HG03521 (cell line): ENCODE measurements around the gene KCNK2.
"Not testable (repeated sequence)": the region's sequence is repeated elsewhere in the genome, so short reads cannot be mapped to it uniquely, and the experiment has no call there.

Experiments
- ATAC-seq: cut with Tn5 transposase; IDR thresholded peaks from one replicate; pipeline ENCODE4 v1.9.1; 2021; ENCODE audit warnings: mild to moderate bottlenecking, moderate library complexity; ENCODE audit not compliant: unreplicated experiment

Gene KCNK2

DNA sequence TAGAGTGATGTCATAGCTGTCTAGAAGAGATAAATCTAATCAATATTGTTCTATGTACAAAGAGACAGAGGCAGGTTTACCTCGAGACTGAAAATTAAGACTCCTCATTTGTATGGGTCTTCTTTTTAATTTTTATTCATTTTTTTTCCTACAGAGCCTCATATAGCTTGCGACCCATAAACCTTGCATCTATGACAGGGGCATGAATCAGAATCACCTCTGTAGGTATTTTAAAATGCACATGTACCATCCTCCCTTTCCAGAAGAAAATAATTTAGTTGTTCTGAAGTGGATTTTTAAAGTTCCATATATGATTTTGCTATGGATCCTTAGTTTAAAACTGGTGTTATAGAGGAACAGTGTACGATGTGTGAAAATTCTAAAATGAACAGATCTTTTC, 64.5 kb downstream of the KCNK2 start:
- ATAC-seq, result no peak

DNA sequence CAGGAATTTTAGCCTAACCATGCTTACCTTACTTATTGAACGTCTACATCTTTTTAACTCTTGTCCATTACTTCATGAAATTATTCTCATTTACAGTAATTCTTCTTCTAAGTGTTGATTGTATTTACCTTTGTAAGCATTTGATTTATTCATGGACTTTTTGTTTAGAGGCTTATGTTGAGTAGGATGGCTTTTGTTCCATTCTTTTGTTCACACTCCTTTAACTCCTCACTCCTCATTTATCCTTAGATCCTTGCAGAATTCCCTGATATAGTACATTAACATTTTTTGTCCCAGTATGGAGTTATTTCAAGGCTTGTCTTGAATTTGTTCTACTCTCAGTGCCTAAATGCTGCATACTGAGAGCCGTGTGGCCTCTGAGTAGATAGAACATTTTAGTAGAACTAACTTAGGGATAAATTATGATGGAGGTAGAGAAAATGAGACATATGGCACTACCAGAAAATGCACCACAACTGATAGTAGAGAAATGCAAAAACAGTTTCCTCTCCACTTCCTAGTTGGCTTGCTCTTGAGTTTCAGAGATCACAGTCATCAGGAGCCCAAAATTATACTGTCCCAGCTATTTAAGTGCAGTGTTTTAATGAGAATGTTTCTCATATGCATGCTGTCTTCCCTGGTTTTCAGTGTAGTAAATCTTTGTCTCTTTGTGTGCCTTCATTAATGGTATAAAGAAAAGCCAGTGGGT, 69.5 kb downstream of the KCNK2 start:
- no peak for ATAC-seq

DNA sequence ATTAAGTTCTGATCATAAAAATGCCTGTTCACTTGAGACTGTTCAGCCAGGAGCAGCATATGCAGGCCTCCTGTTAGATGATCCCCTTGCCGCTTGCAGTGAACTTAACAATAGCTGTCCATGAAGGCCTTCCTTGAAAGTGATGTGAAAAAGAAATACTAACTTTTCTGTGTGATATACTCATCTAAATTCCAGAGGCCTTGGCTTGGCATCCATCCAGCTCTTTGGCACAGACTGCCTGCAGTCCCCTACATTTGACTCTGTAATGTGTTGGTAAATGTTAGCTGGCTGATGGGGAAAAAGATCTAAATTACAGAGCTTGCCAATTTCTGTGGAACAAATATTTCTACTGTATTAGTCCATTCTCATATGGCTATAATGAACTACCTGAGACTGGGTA, 73.7 kb downstream of the KCNK2 start:
- no peak for ATAC-seq

DNA sequence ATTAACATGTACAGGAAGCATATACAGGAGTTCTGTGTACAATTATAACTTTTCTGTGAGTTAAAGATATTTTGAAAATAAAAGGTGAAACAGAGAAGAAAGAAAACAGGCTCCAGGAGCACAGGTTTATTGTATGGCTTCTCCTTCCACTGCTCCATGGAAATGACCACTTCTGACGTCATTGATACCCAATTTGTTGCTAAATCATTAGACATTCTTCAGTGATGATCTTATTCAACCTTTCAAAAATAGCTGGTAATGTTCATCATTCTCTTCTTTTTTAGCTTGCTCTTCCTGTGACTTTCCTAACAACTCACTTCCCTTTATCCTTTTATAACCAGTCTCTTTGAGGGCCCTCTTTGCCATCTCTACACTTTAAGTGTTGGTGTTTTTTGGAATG, 77.8 kb downstream of the KCNK2 start:
- no peak for ATAC-seq

DNA sequence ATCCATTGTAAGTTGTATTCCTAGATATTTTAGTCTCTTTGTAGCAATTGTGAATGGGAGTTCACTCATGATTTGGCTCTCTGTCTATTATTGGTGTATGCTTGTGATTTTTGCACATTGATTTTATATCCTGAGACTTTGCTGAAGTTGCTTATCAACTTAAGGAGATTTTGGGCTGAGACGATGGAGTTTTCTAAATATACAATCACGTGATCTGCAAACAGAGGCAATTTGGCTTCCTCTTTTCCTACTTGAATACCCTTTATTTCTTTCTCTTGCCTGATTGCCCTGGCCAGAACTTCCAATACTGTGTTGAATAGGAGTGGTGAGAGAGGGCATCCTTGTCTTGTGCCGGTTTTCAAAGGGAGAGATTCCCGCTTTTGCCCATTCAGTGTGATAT, 80.6 kb downstream of the KCNK2 start:
- ATAC-seq, result not testable (repeated sequence)

DNA sequence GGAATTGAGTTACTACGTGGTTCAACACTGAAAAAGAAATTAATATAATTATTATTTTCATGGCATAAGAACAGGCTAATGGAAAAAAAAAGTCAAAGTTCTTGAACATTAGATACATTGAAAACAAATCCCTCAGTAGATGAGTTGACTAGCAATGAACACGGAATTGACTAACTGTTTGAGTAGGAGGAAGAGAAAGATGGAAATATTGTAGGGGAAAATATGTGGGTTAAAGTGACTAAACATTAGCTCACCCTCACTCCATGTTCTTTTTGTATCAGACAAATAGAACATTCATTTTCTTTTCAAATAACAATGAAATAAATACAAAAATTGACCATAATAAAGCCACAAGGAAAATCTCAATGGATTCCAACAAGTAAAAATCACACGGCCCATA, 84.3 kb downstream of the KCNK2 start:
- ATAC-seq, result no peak

DNA sequence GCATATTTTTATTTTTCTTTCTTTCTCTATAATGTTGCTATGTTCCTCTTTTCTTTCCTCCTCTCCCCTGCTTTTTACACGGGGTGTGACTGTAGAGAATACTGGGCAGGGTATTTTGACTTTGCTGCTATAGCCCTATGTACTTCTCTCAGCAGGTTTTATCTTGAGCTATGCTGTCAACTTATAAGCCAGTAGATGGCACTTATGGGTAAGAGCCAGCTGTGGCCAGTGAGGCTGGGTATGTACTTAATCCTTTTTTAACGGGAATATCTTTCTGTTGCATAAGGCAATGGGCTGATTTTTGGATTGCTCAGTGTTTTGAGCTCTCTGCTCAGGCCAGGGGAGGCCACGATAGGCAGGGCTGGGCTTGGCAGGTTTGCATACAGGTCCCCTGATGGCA, 99.0 kb downstream of the KCNK2 start:
- no peak for ATAC-seq

DNA sequence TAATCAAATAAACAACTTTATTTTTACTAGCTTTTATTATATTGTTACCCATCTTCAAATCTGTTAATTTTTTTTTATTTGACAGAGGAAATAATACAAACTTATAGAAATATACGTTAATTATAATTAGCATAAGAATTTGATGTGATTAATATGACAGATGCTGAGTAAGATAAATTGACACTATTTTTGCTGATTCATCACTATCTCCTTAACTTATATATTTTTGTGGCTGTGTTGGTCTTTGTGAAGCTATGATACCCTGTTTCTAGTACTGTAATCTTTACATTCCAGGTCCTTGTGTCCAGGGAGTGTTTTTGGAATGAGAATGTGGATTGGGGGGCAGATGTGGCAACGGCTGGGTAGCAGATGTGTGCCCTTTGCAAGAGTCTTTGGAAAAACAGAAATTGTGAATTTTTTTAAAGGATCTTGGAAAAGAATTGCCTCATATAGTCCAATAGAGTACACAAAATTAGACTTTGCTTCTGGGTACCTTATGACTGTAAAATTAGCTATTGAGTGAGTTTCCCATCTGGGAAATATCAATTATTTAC, 102.6 kb downstream of the KCNK2 start:
- ATAC-seq, result no peak

DNA sequence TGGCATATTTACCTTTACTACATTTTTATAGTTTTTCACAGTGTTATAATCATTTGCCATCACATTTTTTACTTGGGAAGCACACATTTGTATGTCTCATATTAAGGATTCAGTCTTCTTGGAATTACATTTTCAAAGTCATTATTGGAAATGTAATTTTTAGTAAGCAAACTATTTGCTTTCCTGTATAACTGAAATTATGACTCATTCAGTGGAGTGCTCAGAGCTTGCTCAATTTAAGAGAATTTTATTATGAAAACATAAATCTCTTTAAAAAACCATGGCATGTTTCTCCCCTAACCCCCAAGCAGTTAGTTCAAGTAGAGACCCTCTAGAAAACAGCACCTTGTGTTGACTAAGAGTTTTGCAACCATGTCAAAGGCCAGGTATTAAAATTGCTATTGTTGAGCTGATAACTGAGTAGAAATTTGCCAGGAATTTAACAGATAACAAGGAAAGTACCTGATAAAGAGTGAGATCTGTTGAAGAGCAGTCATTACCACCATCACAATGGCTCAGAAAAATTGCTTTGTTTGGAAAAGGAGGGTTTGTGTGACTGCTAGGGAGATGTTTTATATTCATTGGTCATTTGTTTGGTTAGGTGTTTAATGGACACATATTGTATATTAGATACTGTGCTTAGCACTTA, 105.9 kb downstream of the KCNK2 start:
- ATAC-seq, result no peak

DNA sequence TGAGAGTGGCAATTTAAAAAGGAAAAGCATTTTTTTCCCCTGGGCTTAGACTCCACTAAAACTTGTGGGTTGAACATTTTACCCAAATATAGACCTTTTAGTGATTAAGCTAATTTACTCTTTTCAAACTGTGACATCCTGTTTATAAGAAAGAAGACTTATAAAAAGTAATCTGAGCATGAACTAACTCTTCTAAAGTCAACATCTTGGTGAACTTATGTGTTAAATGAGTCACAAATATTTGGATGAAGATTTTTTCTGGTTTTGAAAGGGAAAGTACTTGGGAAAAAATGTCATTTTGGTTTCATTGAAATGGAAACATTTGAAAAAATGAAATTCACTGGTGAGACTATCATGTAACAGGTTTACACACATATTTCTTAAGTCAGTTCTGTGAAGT, 109.8 kb downstream of the KCNK2 start:
- no peak for ATAC-seq

DNA sequence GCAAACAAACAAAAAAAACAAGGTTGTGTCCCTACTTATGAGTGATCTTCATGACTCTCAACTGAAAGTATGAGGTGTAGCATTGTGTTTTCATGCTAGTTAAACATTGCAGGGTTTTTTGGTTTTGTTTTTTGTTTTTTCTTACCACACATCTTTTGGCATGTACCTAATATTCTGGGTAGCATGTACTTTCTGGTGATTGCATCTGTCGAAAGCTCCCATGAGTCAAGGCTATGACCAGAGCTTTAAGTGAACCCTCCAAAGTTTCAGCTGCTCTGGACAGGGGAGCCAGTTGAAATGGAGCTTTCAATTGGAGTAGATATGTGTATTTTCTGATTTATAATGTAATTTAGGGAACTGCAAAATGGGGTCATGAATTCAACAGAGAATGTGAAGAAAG, 115.5 kb downstream of the KCNK2 start:
- no peak for ATAC-seq

DNA sequence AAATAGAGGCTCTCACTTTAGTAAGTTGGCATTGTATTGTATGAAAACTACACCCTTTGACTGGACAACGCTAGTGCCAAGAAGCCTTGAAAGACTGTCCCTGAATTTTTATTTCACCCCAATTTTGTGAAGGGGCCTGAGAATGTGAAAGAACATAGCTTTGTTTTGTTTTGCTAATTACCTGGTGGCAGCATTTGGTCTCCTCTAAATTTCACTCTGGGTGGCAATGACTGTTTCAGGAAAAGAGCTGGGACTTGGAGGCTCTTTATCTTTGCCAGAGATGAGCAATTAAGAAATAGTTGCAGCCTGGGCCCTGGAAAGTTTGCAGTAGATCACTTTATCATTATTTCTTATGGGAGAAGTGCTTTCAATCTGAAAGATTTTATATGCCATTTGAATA, 117.6 kb downstream of the KCNK2 start:
- ATAC-seq, result no peak

DNA sequence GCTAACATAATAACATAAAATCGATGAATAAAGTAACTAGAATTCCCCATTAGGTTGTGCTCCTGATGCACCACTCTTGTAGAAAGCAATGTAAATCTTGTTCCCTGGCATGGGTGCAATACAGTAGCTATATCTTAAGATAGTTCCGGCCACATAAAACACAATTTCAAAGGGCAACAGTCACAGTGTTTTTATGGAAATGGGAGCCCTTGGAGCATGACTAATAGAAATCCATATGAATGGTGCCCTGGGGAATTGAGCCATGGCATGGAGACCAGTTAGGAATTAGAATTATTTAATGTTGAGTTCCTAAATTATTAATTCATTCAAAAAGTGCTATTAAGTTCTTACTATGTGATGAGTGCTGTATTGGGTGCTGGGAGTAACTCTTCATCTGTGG, 118.7 kb downstream of the KCNK2 start:
- ATAC-seq, result no peak

DNA sequence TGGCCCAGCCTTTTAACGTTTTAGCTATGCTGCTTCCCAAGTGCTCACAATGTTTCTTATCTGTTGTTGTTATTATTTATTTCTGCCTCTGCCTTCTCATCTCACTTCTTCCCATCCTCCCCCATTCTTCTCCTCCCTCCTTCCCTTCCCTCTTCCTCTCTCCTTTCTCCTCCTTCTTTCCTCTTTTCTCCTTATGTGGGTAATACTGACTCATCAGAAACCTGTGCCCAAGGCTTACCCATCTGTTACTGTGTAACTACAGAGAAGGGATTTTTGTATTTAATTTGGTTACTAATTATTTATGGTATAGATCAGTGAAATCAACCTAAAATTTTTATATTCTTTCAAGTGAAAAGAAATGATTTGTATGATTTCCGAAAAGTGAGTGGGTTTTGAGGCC, 120.3 kb downstream of the KCNK2 start:
- ATAC-seq, result no peak

DNA sequence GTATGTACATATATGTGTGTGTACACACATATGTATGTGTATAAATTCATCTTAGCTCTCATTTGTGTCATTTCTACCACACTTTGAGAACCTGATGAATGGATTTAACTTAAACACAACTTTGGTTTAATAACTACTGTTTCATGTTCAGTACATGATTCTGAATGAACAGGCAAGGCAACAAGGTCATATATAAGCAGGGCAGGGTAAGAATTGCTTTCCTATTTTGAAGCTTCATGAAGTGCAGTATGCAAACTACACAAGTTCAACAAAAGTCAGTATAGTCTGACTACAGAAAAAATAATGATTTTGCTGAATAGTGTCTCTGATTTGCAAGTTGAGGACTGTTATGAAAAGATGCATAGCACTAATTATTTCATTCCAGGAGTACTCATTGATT, 127.6 kb downstream of the KCNK2 start:
- ATAC-seq, result no peak

DNA sequence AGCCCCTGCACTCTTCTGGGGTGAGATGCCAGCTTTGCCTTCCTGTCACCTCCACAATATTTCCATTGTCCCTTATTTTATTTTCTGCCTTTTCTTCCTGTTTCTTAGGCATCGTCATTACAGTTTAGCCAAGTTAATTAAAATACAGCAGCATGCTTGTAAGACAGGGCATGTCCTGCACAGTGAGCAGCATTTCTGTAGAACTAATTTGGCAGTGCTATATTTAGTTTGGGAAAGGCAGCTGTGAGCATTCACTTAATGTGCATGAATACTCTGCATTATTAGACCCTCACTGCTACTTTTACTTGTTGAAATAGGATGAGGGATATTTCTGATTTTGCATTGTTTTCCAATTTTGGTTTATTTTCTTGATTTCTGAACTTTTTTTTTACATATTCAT, 133.3 kb downstream of the KCNK2 start:
- no peak for ATAC-seq

DNA sequence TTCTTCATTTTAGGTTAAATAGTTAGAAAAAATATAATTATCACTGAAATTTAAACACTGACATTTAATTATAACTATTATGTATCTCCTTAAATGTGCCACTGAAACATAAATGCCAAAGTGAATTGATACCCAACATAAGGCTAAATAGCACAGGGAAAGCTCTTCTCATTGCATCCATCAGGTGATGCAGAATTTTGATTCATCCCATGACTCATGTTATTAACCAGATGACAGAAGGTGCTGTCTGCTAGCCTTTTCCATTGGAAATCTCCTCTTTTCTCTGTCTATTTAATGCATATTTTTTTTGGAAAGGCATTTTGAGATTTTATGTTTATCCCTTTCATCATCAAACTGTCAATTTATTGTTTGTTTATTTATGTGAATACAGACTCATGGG, 136.8 kb downstream of the KCNK2 start:
- ATAC-seq, result no peak

DNA sequence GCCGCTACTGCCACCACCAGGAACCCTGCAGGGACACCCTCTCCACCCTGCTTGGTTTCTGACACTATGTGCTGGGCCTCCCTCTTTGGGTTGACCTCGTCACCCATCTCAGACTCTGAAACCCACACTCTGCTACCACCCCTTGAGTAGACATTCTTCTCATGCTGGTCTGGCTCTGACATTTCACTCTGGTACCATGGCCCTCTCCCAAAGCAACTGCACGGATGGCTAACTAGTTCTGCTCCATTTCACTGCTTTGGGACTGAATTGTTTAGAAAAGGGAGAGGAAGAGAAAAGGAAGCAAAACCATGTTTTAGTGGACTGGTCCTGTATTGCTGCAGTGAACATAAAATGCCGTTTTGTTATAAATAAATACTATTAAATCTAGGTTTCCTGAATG, 137.8 kb downstream of the KCNK2 start:
- ATAC-seq, result no peak

DNA sequence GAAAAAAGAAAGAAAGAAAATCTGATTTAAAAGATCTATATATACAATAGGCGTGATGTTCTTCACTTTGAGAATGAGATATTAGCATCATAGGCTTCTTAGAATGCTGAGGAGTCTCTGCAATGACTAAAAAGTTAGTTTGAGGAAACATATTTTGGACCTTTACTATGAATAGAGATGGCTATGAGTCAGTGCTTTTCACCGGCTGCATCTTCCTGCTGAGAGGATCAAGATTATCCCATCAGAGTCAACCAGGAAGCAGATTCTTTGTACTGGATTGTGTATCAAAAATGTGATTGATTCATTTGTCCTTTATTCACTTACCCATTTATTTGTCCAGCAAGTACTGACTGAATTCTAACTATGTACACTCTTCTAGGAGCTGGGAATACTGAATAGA, 144.2 kb downstream of the KCNK2 start:
- no peak for ATAC-seq

DNA sequence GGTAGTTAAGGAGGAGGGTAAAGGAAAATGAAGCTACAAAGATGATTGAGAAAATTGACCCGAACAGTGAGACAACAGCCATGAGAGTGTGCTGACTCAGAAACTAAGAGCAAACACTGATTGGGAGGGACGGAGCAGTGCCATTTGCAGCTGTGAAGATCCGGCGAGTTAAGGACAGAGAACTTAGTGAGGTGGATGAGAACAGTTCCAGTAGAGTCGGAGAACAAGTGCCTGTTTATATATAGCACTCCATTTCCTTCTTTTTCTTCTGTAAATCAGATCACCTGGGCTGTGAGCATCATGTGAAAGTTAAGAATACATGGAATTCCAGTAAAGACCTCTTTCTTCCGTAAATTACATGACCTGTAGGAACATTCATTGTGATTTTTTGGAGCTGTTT, 145.7 kb downstream of the KCNK2 start:
- ATAC-seq, result no peak

DNA sequence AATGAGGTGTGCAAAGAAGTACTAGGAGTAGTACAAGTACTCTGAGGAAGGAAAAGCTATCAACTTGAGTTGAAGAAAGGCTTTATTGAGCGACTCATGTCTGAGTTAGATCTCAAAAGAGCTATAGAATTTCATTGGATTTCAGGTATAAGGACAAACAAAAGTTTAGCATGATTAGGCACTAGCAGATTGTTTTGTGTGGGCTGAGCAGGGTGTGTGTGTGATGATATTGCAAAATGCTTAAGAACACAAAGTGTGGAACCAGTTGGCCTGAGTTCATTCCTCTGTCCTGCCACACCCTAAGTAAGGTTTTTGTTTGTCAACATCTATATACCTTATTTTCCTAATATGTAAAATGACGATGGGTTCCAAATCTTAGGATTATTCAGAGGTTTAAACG, 158.9 kb downstream of the KCNK2 start:
- no peak for ATAC-seq

DNA sequence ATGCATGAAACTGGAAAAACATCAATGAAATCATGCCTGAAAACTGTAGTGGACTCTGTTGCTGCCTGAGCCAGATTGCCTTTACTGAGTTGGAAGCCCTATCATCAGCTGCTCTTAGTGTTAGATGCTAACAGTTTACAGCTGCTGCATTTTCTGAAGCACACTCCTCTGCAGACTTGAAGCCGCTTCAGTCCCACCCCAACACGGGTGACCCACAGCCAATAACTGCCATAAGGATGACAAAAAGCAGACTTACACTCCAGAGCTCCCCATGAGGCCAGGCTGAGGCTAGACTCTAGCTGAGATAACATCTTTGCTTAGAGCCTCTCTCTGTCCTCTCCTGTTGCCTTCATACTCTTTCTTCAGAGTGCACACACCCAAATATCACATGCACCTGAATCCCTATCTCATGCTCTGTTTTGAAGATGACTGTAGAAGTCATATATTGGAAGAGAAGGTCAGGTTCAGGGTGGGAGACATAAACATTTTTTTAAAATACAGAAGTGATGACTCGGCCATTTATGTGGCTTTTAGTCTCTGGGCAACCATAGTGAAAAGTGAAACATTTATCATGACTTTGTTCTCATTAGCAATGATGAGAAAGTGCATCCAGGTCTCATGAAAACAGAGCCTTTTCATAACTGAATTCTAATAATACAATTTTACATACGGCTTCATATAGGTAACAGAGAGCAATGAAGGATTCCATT, 161.0 kb downstream of the KCNK2 start:
- ATAC-seq, result no peak
